Loucy (cell line): ENCODE measurements around the gene CAMTA1.
"Not testable (repeated sequence)": the region's sequence is repeated elsewhere in the genome, so short reads cannot be mapped to it uniquely, and the experiment has no call there.

Experiments
- CTCF ChIP-seq: fragments of 200-600 bp; sonication (generic); conservative IDR thresholded peaks from 2 replicates; pipeline ENCODE4 v1.5.1; 2014; ENCODE audit warnings: mild to moderate bottlenecking, antibody characterized with exemption, low read length
- EZH2phosphoT487 ChIP-seq: fragments of 200-600 bp; IDR thresholded peaks from 2 replicates; pipeline ENCODE4 v1.6.1; 2018; ENCODE audit warnings: antibody characterized with exemption, mild to moderate bottlenecking, moderate library complexity, borderline replicate concordance

GRCh38 chr1:7381729-7382128 is 596.5 kb downstream of the CAMTA1 start:
- TF ChIP-seq CTCF, EZH2phosphoT487: not testable (repeated sequence)
